WI38 (cell line): ENCODE data around the gene SERPINA6.

Experiments
- H3K4me3 ChIP-seq: 2 replicates; pipeline ENCODE4 v1.5.1; 2011; ENCODE audit warnings: low read depth, mild to moderate bottlenecking, control low read depth, low read length
- CTCF ChIP-seq: IDR thresholded peaks from 2 replicates; pipeline ENCODE4 v1.5.1; 2012; ENCODE audit warnings: low read depth, mild to moderate bottlenecking, control low read depth, low read length

The SERPINA6 gene

GRCh38 chr14:94295360-94296180 lies 27.6 kb downstream of the SERPINA6 start:
- no peak for TF ChIP-seq CTCF
- no peak overlapping the region for H3K4me3 ChIP-seq

GRCh38 chr14:94293578-94293924 lies 29.6 kb downstream of the SERPINA6 start:
- no peak for TF ChIP-seq CTCF
- H3K4me3 ChIP-seq: no peak overlapping the region

- H3K4me3 ChIP-seq: no peak within 1 kb of the TSS
- TF ChIP-seq CTCF: no peak
Observed at GRCh38 chr14:94292872-94293577, 30.1 kb downstream of the SERPINA6 start, which contains the start of gene SERPINA10. SERPINA10 (minus strand) TSS chr14:94293268; CDS start chr14:94290593, 2,675 bp downstream.

GRCh38 chr14:94292526-94292871 lies 30.6 kb downstream of the SERPINA6 start:
- no peak for TF ChIP-seq CTCF
- H3K4me3 ChIP-seq: no peak overlapping the region

- TF ChIP-seq CTCF: no peak
- no peak overlapping the region for H3K4me3 ChIP-seq
Observed at GRCh38 chr14:94291906-94292525, 31.1 kb downstream of the SERPINA6 start.

- TF ChIP-seq CTCF: no peak
- H3K4me3 ChIP-seq: no peak overlapping the region
Observed at GRCh38 chr14:94291159-94291905, 31.8 kb downstream of the SERPINA6 start.
